Heart right ventricle (tissue), 16 donors: ENCODE measurements around the gene SKAP1. TPM values are rescaled to one million over a fixed set of nuclear protein-coding genes. Genes with fewer than 3 reads are reported as not detected.

ENCODE experiments used
- ATAC-seq, 8 donors: fragments of 200-7000 bp; cut with Tn5 transposase; one replicate each; pipeline ENCODE4 v1.9.1; 2020; ENCODE audit warnings: mild to moderate bottlenecking in 8 of 8, moderate library complexity in 8 of 8, moderate number of reproducible peaks in 1 of 8
- DNase-seq, 2 donors: peaks; one replicate each; pipeline ENCODE4 v3.0.0-alpha.2; 2020
- H3K27ac ChIP-seq, 10 donors: fragments of 200-600 bp; sonication (generic) in 2 of 10; one replicate each; pipeline versions ENCODE4 v1.5.0 to v1.8.0; 2020 to 2022; ENCODE audit warnings: mild to moderate bottlenecking in 3 of 10
- H3K27me3 ChIP-seq, 7 donors: fragments of 200-600 bp; one replicate each; pipeline ENCODE4 v1.8.0; 2021 to 2022; ENCODE audit warnings: mild to moderate bottlenecking in 2 of 7
- H3K36me3 ChIP-seq, 9 donors: fragments of 200-600 bp; sonication (generic) in 1 of 9; one replicate each; pipeline versions ENCODE4 v1.5.0 to v1.8.0; 2020 to 2022; ENCODE audit warnings: mild to moderate bottlenecking in 2 of 9
- H3K4me1 ChIP-seq, 9 donors: fragments of 200-600 bp; sonication (generic) in 1 of 9; one replicate each; pipeline versions ENCODE4 v1.5.0 to v1.8.0; 2020 to 2022; ENCODE audit warnings: mild to moderate bottlenecking in 4 of 9
- H3K4me3 ChIP-seq, 10 donors: fragments of 200-600 bp; sonication (generic) in 2 of 10; one replicate each; pipeline versions ENCODE4 v1.5.0 to v1.8.0; 2020 to 2022; ENCODE audit warnings: mild to moderate bottlenecking in 7 of 10, moderate library complexity in 2 of 10
- H3K9me3 ChIP-seq, 11 donors: fragments of 200-600 bp in 10 of 11; sonication (generic) in 2 of 11; one replicate each; pipeline versions ENCODE4 v1.5.0 to v1.8.0; 2013 to 2022; ENCODE audit warnings: mild to moderate bottlenecking in 2 of 11, control low read depth in 1 of 11, moderate library complexity in 1 of 11
- WGBS, 2 donors: extraction: QIAGEN DNeasy Blood & Tissue Kit; methylation state at CpG; one replicate each; pipeline ENCODE4 v1.1.7; 2013; ENCODE audit warnings: inconsistent platforms in 1 of 2; 5-methylcytosine and 5-hydroxymethylcytosine counted together
- intact Hi-C, 10 donors: fragments of 100-400 bp; cut with DNase I; formaldehyde crosslinking; loops; one replicate each; pipeline versions ENCODE4 v1.11.1 to v1.14.2; 2022
- polyA plus RNA-seq, 2 donors: library from polyadenylated mRNA; stranded (reverse); fragments of 200-250 nt; gene quantifications; one replicate each; pipeline ENCODE4 v1.2.3, GENCODE V29; 2013
- total RNA-seq, 10 donors: library from RNA; stranded (reverse); fragmentation: NEBNext Ultra II Directional in 3 of 10; extraction: Animal tissue kit (Norgen Biotek cat#: 25700) in 3 of 10; gene quantifications; one replicate each; pipeline versions ENCODE4 v1.2.1 to v1.2.4, GENCODE V29; 2021 to 2023
- TF ChIP-seq, protein P1 (sequence below), 9 donors: fragments of 200-600 bp; sonication (generic) in 2 of 9; IDR thresholded peaks; one replicate each; pipeline versions ENCODE4 v1.5.0 to v1.8.0; 2021 to 2022; ENCODE audit warnings: antibody characterized with exemption in 9 of 9, mild to moderate bottlenecking in 5 of 9, moderate library complexity in 1 of 9
- donor health status: Arrhythmogenic right ventricular cardiomyopathy.
- donor health status: ischemic (EF 13 %, LVEDD 7.1; RV severe dilation, severe dysfunction).
- donor health status: healthy with polysubstance abuse.
- donor health status: DM: no; HTN: yes; CAD: no.
- donor health status: DM: no; HTN: no; CAD: no.
- donor health status: ischemic (EF 25% LVEDD 6.9; RV normal size, moderate dysfunction).
- donor health status: ischemic (EF 25% LVEDD 5.7; RV mildly dilated, moderate dysfunction).
- donor health status: healthy.
- donor health status: DM: yes; HTN: yes; CAD: no.
- donor health status: Ischemic cardiomyopathy.
- donor health status: ischemic (EF 35%, LVEDD 5.7; RV mildly dilated, moderate dysfunction).
- donor health status: nonischemic (EF 11% LVEDD 7.7; RV severe dilation, severe dysfunction).
- donor health status: DM: yes; HTN: yes; CAD: no.
- donor health status: PGD.
- donor health status: ischemic (EF 29% LVEDD 5.4; RV normal size, mild dysfunction).
- donor health status: nonischemic (EF 23%, LVEDD 6.1; RV moderate dilation, normal function).

Gene SKAP1
- total and polyA plus RNA-seq, 12 donors = 0.33 to 1.7 (median 0.75) TPM; not detected in 5

DNA sequence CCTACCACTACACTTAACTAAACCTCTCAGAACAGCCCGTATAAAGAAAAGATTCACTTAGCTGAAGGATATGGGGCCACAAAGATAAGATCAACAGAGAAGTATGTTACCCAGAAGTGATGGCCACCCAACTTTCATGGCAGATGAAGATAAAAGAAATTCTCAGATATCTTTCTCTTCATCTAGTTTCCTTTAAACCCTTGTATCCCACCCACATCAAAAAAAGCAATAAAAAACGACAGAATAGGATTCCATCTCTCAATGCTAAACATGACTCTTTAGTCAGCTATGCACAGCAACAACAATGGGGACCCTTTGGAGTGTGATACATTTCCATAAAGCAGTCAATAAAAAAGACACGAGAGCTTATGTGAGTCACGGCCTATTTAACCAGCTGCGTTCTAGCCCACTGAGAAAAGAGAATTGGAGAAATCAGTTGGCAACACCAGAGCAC, 235.9 kb downstream of the SKAP1 start:
- no peak for DNase-seq
- TF ChIP-seq, protein P1, sequence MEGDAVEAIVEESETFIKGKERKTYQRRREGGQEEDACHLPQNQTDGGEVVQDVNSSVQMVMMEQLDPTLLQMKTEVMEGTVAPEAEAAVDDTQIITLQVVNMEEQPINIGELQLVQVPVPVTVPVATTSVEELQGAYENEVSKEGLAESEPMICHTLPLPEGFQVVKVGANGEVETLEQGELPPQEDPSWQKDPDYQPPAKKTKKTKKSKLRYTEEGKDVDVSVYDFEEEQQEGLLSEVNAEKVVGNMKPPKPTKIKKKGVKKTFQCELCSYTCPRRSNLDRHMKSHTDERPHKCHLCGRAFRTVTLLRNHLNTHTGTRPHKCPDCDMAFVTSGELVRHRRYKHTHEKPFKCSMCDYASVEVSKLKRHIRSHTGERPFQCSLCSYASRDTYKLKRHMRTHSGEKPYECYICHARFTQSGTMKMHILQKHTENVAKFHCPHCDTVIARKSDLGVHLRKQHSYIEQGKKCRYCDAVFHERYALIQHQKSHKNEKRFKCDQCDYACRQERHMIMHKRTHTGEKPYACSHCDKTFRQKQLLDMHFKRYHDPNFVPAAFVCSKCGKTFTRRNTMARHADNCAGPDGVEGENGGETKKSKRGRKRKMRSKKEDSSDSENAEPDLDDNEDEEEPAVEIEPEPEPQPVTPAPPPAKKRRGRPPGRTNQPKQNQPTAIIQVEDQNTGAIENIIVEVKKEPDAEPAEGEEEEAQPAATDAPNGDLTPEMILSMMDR (IDR thresholded peaks at IDR 0.05) = no peak
- peaks cover 0 to 81% (median 56%) of the 10 kb centered on the region in 7 donors for H3K27me3 ChIP-seq
- 71 to 72% methylated on average over 5 of the region's 5 CpGs for whole genome bisulfite sequencing, 2 donors
- H3K4me1 ChIP-seq = peaks cover 0 to 6% (median 0%) of the 10 kb centered on the region in 9 donors
- no peak overlapping the region for H3K4me3 ChIP-seq
- intact Hi-C loops = no loop called here
- no peaks in the 10 kb centered on the region for H3K36me3 ChIP-seq
- H3K27ac ChIP-seq = no peak overlapping the region
- H3K9me3 ChIP-seq = no peaks in the 10 kb centered on the region
- ATAC-seq = no peak

DNA sequence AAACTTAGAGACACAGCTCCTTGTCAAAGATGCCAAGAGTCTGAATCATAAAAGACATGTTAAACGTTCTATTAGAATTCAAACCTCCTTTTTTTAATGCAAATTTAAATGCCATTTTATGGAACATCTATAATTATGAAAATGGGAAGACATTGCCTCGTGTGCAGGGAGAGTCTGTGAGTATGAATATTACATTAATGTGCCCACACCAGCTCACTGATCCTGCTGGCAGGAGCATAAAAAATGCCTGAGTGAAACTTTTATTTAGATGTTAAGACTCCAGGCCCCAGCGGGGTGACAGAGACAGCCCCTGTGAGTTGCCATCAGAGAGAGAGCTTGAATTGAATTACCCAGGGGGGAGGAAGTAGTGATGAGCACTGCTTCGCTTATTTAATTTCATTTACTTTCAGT, 237.7 kb downstream of the SKAP1 start:
- H3K4me1 ChIP-seq = no peaks in the 10 kb centered on the region
- H3K27ac ChIP-seq = no peak overlapping the region
- WGBS, 2 donors = 41 to 51% methylated on average over 4 of the region's 4 CpGs
- H3K9me3 ChIP-seq = no peaks in the 10 kb centered on the region
- no peak overlapping the region for H3K4me3 ChIP-seq
- no peak for DNase-seq
- H3K36me3 ChIP-seq = no peaks in the 10 kb centered on the region
- peaks cover 0 to 88% (median 67%) of the 10 kb centered on the region in 7 donors for H3K27me3 ChIP-seq
- no peak for ATAC-seq
- intact Hi-C loops = no loop called here
- TF ChIP-seq, protein P1 (IDR thresholded peaks at IDR 0.05) = no peak

DNA sequence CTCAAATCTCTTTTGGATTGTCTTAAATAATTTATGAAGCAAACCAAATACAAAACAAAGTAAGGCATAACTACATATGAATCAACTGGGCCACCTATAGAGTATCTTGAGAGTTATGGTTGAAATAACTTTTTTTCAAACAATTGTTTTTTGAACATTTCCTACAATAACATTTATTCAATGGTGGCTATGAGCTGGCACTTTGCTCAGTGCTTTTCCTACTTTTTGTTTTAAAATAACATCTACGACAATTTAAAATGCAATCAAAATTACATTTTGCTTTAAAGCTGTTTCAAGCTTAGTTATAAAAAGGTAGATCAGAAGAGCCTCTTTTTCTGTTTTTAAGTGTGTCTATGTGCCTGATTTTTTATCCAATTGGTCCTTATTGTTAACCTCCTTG, 238.7 kb downstream of the SKAP1 start:
- no peaks in the 10 kb centered on the region for H3K36me3 ChIP-seq
- DNase-seq = no peak
- H3K27ac ChIP-seq = no peak overlapping the region
- no peak overlapping the region for H3K4me3 ChIP-seq
- H3K9me3 ChIP-seq = no peaks in the 10 kb centered on the region
- 87 to 92% methylated on average over 1 of the region's 1 CpG for WGBS, 2 donors
- no peak for ATAC-seq
- no peaks in the 10 kb centered on the region for H3K4me1 ChIP-seq
- peaks cover 0 to 88% (median 66%) of the 10 kb centered on the region in 7 donors for H3K27me3 ChIP-seq
- TF ChIP-seq, protein P1 (IDR thresholded peaks at IDR 0.05) = no peak
- intact Hi-C loops = no loop called here

DNA sequence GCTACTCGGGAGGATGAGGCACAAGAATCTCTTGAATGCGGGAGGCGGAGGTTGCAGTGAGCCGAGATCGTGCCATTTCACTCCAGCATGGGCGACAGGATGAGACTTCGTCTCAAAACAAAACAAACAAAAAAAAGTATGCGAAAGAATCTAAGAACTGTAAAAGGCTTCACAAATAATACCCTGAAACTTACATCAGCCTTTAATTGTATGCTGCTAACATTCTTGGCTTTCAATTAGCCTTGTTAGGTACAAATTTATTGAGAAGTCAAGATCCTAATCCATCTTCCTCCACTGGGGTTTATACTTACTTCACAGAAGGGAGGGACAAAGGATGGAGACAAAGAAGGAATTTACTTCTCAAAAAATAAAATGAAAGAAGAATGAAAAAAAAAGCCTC, 239.1 kb downstream of the SKAP1 start:
- ATAC-seq = no peak
- intact Hi-C loops = no loop called here
- H3K27me3 ChIP-seq = peaks cover 0 to 88% (median 66%) of the 10 kb centered on the region in 7 donors
- H3K9me3 ChIP-seq = no peaks in the 10 kb centered on the region
- no peaks in the 10 kb centered on the region for H3K36me3 ChIP-seq
- 92 to 94% methylated on average over 8 of the region's 8 CpGs for WGBS, 2 donors
- TF ChIP-seq, protein P1 (IDR thresholded peaks at IDR 0.05) = no peak
- DNase-seq = no peak
- H3K27ac ChIP-seq = no peak overlapping the region
- H3K4me1 ChIP-seq = no peaks in the 10 kb centered on the region
- H3K4me3 ChIP-seq = no peak overlapping the region
